ENCODE measurements around the gene FAM227A. TPM values are rescaled to one million over a fixed set of nuclear protein-coding genes. Genes with fewer than 3 reads are reported as not detected.

FAM227A gene
- total RNA-seq, 2 donors from 2014 or later: 1.0 to 2.2 TPM

DNA sequence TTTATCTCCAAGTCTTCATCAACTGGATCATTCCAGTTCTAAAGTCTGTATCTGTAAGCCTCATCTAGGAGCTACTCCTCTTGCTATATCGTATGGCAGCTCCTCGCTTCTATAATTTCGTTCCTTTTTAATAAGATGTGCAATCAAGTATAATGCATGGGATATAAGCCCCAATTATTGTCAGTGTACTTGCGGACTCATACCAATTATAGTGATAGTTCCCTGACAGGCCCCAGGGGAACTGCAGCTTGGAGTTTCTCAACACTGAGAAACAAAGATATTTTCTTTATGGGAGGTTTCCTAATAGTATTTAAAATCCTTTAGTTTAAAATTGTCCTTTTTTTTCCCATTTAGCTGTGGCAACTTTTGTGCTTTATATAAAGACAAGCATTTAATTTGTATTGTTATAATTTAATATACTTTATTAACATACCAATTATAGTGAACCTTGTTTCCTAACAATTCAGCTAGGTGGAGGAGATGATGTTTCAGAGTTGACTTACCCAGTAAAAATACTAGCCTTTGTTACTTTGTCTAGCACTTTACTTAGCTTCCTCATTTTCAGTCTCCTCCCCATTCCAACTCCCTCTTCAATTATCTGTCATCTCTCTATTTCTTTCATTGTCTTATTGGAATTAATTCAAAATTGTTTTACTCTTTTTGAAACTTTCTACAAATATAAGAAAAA, 124.8 kb downstream of the FAM227A start:
- 88% methylated on average over 4 of the region's 4 CpGs for WGBS
- Histone ChIP-seq H3K9me3 (no peaks in the 10 kb centered on the region), H3K27me3 (replicated peaks; ENCODE audit: insufficient read depth) (no peaks in the 10 kb centered on the region), H3K4me1 (replicated peaks) (no peaks in the 10 kb centered on the region), H3K4me3 (no peak overlapping the region), H3K36me3 (no peaks in the 10 kb centered on the region), H3K27ac (no peak overlapping the region)
- DNase-seq (ENCODE audit: low spot score): no peak
- no peak for TF ChIP-seq POLR2AphosphoS5 (IDR thresholded peaks at IDR 0.05)
- no peak for TF ChIP-seq POLR2A (IDR thresholded peaks at IDR 0.05)
- TF ChIP-seq CTCF (IDR thresholded peaks at IDR 0.05): no peak
- intact Hi-C loops (cut with DNase I): no loop called here

Other genes with a start within 250 kb of the FAM227A start
- 1 to 10 TPM in 1 of 2 donors, not detected in 1; 3.2 TPM for gene KCNJ4, start 201.2 kb downstream of the FAM227A start, total RNA-seq
- 10 to 100 TPM; 13.8 to 25.4 TPM for gene KDELR3, start 188.3 kb downstream of the FAM227A start, total RNA-seq
- 100 to 1,000 TPM; 374 to 600 TPM for gene DDX17, start 150.1 kb downstream of the FAM227A start, total RNA-seq
- 1 to 10 TPM in 1 of 2 donors, under 1 TPM in 1; 0.23 to 3.2 TPM for gene DMC1, start 86.2 kb downstream of the FAM227A start, total RNA-seq
- 10 to 100 TPM; 24.7 to 41.0 TPM for gene CBY1, start 246 bp upstream of the FAM227A start, total RNA-seq
- gene TOMM22, start 25.6 kb upstream of the FAM227A start, total RNA-seq: 10 to 100 TPM; 44.5 to 50.8 TPM
- gene JOSD1, start 44.6 kb upstream of the FAM227A start, total RNA-seq: 10 to 100 TPM; 56.7 to 69.2 TPM
- 10 to 100 TPM; 61.9 to 74.5 TPM for gene GTPBP1, start 49.6 kb upstream of the FAM227A start, total RNA-seq
- gene SUN2, start 99.6 kb upstream of the FAM227A start, total RNA-seq: 100 to 1,000 TPM; 401 to 445 TPM
- gene DNAL4, start 137.8 kb upstream of the FAM227A start, total RNA-seq: 10 to 100 TPM; 36.9 to 41.8 TPM
- gene NPTXR, start 187.6 kb upstream of the FAM227A start, total RNA-seq: 10 to 100 TPM; 12.6 to 36.2 TPM
- 10 to 100 TPM; 39.9 to 56.2 TPM for gene CBX6, start 215.8 kb upstream of the FAM227A start, total RNA-seq

All from prostate gland (tissue), 2 donors.